ENCODE results near the gene MSN.
"Not testable (repeated sequence)": the region's sequence is repeated elsewhere in the genome, so short reads cannot be mapped to it uniquely, and the experiment has no call there.

The MSN gene

DNA sequence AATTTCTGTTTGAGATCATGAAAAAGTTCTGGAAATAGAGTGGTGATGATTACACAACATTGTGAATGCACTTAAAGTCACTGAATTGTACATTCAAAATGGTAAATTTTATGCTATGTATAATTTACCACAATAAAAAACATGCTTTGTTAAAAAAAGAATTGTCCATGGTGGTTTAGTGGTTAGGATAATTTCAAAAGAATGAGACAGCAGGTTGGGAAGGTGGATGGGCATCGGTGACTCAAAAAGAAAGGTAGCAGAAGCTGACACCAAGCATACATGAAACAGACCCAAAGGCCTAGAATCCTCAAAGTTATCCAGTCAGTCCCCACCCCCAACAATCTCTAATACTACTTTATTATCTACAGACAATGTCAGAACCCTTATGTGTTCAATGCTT, 91.1 kb downstream of the MSN start:
- peaks cover 20% of the 10 kb centered on the region for H3K9me3 Mint-ChIP-seq
- no peaks in the 10 kb centered on the region for H3K4me1 Mint-ChIP-seq
- no peaks in the 10 kb centered on the region for H3K27me3 Mint-ChIP-seq (ENCODE audit: low read depth)
- H3K27ac Mint-ChIP-seq, result no peak overlapping the region
- no peaks in the 10 kb centered on the region for H3K36me3 Mint-ChIP-seq (ENCODE audit: low read depth)
- TF ChIP-seq, protein P1, sequence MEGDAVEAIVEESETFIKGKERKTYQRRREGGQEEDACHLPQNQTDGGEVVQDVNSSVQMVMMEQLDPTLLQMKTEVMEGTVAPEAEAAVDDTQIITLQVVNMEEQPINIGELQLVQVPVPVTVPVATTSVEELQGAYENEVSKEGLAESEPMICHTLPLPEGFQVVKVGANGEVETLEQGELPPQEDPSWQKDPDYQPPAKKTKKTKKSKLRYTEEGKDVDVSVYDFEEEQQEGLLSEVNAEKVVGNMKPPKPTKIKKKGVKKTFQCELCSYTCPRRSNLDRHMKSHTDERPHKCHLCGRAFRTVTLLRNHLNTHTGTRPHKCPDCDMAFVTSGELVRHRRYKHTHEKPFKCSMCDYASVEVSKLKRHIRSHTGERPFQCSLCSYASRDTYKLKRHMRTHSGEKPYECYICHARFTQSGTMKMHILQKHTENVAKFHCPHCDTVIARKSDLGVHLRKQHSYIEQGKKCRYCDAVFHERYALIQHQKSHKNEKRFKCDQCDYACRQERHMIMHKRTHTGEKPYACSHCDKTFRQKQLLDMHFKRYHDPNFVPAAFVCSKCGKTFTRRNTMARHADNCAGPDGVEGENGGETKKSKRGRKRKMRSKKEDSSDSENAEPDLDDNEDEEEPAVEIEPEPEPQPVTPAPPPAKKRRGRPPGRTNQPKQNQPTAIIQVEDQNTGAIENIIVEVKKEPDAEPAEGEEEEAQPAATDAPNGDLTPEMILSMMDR (IDR thresholded peaks at IDR 0.05; ENCODE audit: unreplicated experiment in 3 of 3), result no peak
- no peak overlapping the region for H3K4me3 Mint-ChIP-seq

DNA sequence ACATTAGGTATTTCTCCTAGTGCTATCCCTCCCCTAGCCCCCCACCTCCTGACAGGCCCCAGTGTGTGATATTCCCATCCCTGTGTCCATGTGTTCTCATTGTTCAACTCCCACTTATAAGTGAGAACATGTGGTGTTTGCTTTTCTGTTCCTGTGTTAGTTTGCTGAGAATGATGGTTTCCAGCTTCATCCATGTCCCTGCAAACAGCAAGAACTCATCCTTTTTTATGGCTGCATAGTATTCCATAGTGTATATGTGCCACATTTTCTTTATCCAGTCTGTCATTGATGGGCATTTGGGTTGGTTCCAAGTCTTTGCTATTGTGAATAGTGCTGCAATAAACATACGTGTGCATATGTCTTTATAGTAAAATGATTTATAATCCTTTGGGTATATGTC, 92.1 kb downstream of the MSN start:
- peaks cover 25% of the 10 kb centered on the region for H3K9me3 Mint-ChIP-seq
- not testable (repeated sequence) for H3K27me3 Mint-ChIP-seq (ENCODE audit: low read depth); H3K27ac Mint-ChIP-seq; H3K36me3 Mint-ChIP-seq (ENCODE audit: low read depth); H3K4me3 Mint-ChIP-seq; H3K4me1 Mint-ChIP-seq

DNA sequence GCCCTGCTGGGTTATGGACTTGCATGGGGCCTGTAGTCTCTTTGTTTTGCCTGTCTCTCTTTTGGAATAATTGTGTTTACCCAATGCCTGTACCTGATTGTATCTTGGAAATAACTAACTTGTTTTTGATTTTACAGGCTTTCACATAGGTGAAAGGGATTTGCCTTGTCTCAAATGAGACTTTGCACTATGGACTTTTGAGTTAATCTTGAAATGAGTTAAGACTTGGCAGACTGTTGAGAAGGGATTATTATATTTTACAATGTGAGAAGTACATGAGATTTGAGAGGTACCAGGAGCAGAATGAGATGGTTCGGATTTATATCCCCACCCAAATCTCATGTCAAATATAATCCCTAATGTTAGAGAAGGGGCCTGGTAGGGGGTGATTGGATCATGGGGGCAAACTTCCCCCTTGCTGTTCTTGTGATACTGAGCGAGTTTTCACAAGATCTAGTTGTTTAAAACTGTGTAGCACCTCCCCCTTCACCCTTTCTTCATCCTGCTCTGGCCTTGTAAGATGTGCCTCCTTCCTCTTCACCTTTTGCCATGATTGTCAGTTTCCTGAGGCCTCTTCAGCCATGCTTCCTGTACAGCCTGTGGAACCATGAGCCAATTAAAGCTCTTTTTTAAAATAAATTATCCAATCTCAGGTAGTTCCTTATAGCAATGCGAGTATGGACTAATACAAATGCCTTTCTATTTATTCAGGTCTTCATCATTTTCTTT, 102.3 kb downstream of the MSN start:
- Mint-ChIP-seq H3K4me3 (no peak overlapping the region), H3K27me3 (ENCODE audit: low read depth) (peaks cover 4% of the 10 kb centered on the region), H3K27ac (no peak overlapping the region), H3K36me3 (ENCODE audit: low read depth) (no peaks in the 10 kb centered on the region), H3K9me3 (peaks cover 7% of the 10 kb centered on the region), H3K4me1 (no peaks in the 10 kb centered on the region)
- TF ChIP-seq, protein P1 (IDR thresholded peaks at IDR 0.05; ENCODE audit: unreplicated experiment in 3 of 3), result no peak

DNA sequence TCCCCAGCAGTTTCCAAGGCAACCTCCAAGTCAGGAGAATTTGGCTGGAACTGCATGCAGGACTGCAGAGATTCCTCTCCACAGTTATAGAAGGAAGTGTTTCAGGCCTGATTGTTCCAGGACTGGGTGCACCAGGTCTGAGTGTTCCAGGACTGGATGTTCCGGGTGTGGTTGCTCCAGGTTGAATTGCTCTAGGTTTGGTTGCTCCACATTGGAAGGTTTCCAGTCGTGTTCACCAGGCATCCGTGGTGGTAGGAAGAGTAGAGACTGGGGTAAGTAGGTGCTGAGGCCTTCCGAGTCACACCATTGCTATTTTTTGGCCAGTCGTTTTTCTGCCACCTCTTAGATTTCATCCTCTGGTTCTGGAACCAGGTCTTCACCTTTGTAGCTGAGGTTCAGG, 105.4 kb downstream of the MSN start:
- Mint-ChIP-seq H3K4me3 (no peak overlapping the region), H3K4me1 (no peaks in the 10 kb centered on the region), H3K36me3 (ENCODE audit: low read depth) (no peaks in the 10 kb centered on the region), H3K27me3 (ENCODE audit: low read depth) (peaks cover under 1% of the 10 kb centered on the region), H3K9me3 (peaks cover 4% of the 10 kb centered on the region), H3K27ac (no peak overlapping the region)
- TF ChIP-seq, protein P1 (IDR thresholded peaks at IDR 0.05; ENCODE audit: unreplicated experiment in 3 of 3), result no peak

DNA sequence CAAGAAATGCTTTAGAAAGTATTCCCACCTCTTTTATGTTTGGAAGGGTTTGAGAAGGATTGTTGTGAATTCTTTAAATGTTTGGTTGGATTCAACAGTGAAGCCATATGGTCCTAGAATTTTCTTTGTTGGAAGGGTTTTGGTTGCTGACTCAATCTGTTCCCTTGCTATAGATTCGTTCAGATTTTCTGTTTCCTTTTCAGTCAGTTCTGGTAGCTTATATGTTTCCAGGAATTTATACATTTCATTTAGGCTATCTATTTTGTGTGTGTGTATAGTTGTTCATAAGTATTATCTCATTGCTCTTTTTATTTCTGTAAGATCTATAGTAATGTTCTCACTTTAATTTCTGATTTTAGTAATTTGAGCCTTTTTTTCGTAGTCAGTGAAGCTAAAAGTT, 114.4 kb downstream of the MSN start:
- peaks cover 8% of the 10 kb centered on the region for H3K9me3 Mint-ChIP-seq
- H3K36me3 Mint-ChIP-seq (ENCODE audit: low read depth), result no peaks in the 10 kb centered on the region
- H3K4me3 Mint-ChIP-seq, result no peak overlapping the region
- no peaks in the 10 kb centered on the region for H3K27me3 Mint-ChIP-seq (ENCODE audit: low read depth)
- TF ChIP-seq, protein P1 (IDR thresholded peaks at IDR 0.05; ENCODE audit: unreplicated experiment in 3 of 3), result no peak
- no peak overlapping the region for H3K27ac Mint-ChIP-seq
- H3K4me1 Mint-ChIP-seq, result no peaks in the 10 kb centered on the region

DNA sequence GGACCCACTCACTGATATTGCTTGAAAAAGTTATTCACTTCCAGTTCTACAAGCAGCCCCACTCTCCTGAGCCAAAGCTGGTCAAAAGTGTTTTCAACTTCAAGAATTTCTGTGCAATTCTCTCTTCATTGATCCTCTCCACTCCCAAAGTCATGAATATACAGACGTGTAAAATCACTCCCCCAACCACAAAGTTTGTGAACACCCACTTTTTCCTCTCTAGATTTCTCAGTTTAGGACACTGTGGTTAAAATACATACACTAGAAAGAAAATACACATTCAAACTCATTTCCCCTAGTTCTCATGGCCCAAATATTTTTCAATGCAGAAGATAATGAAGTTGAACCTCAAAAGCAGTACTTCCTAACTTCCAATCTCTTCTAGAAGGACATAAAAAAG, 116.3 kb downstream of the MSN start:
- TF ChIP-seq, protein P1 (IDR thresholded peaks at IDR 0.05; ENCODE audit: unreplicated experiment in 3 of 3), result no peak
- no peaks in the 10 kb centered on the region for H3K4me1 Mint-ChIP-seq
- peaks cover 8% of the 10 kb centered on the region for H3K9me3 Mint-ChIP-seq
- H3K36me3 Mint-ChIP-seq (ENCODE audit: low read depth), result no peaks in the 10 kb centered on the region
- H3K4me3 Mint-ChIP-seq, result no peak overlapping the region
- H3K27me3 Mint-ChIP-seq (ENCODE audit: low read depth), result no peaks in the 10 kb centered on the region
- H3K27ac Mint-ChIP-seq, result no peak overlapping the region
